Measurements from ENCODE around the gene KLK4.

The KLK4 gene

DNA sequence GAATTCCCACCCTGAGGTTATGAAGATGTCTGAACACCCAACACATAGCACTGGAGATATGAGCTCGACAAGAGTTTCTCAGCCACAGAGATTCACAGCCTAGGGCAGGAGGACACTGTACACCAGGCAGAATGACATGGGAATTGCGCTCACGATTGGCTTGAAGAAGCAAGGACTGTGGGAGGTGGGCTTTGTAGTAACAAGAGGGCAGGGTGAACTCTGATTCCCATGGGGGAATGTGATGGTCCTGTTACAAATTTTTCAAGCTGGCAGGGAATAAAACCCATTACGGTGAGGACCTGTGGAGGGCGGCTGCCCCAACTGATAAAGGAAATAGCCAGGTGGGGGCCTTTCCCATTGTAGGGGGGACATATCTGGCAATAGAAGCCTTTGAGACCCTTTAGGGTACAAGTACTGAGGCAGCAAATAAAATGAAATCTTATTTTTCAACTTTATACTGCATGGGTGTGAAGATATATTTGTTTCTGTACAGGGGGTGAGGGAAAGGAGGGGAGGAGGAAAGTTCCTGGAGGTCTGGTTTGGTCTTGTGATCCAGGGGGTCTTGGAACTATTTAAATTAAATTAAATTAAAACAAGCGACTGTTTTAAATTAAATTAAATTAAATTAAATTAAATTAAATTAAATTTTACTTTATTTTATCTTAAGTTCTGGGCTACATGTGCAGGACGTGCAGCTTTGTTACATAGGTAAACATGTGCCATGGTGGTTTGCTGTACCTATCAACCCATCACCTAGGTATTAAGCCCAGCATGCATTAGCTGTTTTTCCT lies 49.5 kb downstream of the KLK4 start:
- Histone ChIP-seq H3K27ac (ENCODE audit: insufficient read depth, low read depth, low read length, poor library complexity, severe bottlenecking) (no peak overlapping the region), H3K4me1 (ENCODE audit: control insufficient read depth, insufficient read depth, low read length) (no peaks in the 10 kb centered on the region), H3K9me3 (ENCODE audit: control insufficient read depth, low read length) (peaks cover 3% of the 10 kb centered on the region), H3K27me3 (ENCODE audit: control insufficient read depth, insufficient read depth, low read length, poor library complexity, severe bottlenecking) (peaks cover 3% of the 10 kb centered on the region), H3K36me3 (ENCODE audit: control insufficient read depth, insufficient read depth, low read length) (no peaks in the 10 kb centered on the region), H3K4me3 (ENCODE audit: insufficient read depth, low read depth, low read length) (no peak overlapping the region)
- WGBS, 2 experiments, result 76 to 79% methylated on average over 6 of the region's 7 CpGs

- no peaks in the 10 kb centered on the region for H3K4me1 ChIP-seq (ENCODE audit: control insufficient read depth, insufficient read depth, low read length)
- 67 to 68% methylated on average over 5 of the region's 5 CpGs for WGBS, 2 experiments
- no peaks in the 10 kb centered on the region for H3K36me3 ChIP-seq (ENCODE audit: control insufficient read depth, insufficient read depth, low read length)
- no peak overlapping the region for H3K4me3 ChIP-seq (ENCODE audit: insufficient read depth, low read depth, low read length)
- H3K9me3 ChIP-seq (ENCODE audit: control insufficient read depth, low read length), result peaks cover 3% of the 10 kb centered on the region
- no peaks in the 10 kb centered on the region for H3K27me3 ChIP-seq (ENCODE audit: control insufficient read depth, insufficient read depth, low read length, poor library complexity, severe bottlenecking)
- H3K27ac ChIP-seq (ENCODE audit: insufficient read depth, low read depth, low read length, poor library complexity, severe bottlenecking), result no peak overlapping the region
Observed at GRCh38 chr19:50861010-50861409, 50.2 kb downstream of the KLK4 start.

DNA sequence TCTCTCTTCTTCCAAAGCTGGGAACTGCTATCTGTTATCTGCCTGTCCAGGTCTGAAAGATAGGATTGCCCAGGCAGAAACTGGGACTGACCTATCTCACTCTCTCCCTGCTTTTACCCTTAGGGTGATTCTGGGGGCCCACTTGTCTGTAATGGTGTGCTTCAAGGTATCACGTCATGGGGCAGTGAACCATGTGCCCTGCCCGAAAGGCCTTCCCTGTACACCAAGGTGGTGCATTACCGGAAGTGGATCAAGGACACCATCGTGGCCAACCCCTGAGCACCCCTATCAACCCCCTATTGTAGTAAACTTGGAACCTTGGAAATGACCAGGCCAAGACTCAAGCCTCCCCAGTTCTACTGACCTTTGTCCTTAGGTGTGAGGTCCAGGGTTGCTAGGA lies 51.3 kb downstream of the KLK4 start:
- 84 to 86% methylated on average over 4 of the region's 4 CpGs for WGBS, 2 experiments
- no peak overlapping the region for H3K27ac ChIP-seq (ENCODE audit: insufficient read depth, low read depth, low read length, poor library complexity, severe bottlenecking)
- no peak overlapping the region for H3K4me3 ChIP-seq (ENCODE audit: insufficient read depth, low read depth, low read length)
- H3K4me1 ChIP-seq (ENCODE audit: control insufficient read depth, insufficient read depth, low read length), result no peaks in the 10 kb centered on the region
- no peaks in the 10 kb centered on the region for H3K9me3 ChIP-seq (ENCODE audit: control insufficient read depth, low read length)
- no peaks in the 10 kb centered on the region for H3K36me3 ChIP-seq (ENCODE audit: control insufficient read depth, insufficient read depth, low read length)
- H3K27me3 ChIP-seq (ENCODE audit: control insufficient read depth, insufficient read depth, low read length, poor library complexity, severe bottlenecking), result no peaks in the 10 kb centered on the region

DNA sequence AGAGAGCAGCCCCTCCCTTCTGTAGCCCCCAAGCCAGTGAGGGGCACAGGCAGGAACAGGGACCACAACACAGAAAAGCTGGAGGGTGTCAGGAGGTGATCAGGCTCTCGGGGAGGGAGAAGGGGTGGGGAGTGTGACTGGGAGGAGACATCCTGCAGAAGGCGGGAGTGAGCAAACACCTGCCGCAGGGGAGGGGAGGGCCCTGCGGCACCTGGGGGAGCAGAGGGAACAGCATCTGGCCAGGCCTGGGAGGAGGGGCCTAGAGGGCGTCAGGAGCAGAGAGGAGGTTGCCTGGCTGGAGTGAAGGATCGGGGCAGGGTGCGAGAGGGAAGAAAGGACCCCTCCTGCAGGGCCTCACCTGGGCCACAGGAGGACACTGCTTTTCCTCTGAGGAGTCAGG lies 52.3 kb downstream of the KLK4 start:
- 62 to 63% methylated on average over 7 of the region's 7 CpGs for WGBS, 2 experiments
- no peak overlapping the region for H3K4me3 ChIP-seq (ENCODE audit: insufficient read depth, low read depth, low read length)
- no peaks in the 10 kb centered on the region for H3K4me1 ChIP-seq (ENCODE audit: control insufficient read depth, insufficient read depth, low read length)
- H3K36me3 ChIP-seq (ENCODE audit: control insufficient read depth, insufficient read depth, low read length), result no peaks in the 10 kb centered on the region
- H3K9me3 ChIP-seq (ENCODE audit: control insufficient read depth, low read length), result no peaks in the 10 kb centered on the region
- H3K27me3 ChIP-seq (ENCODE audit: control insufficient read depth, insufficient read depth, low read length, poor library complexity, severe bottlenecking), result no peaks in the 10 kb centered on the region
- H3K27ac ChIP-seq (ENCODE audit: insufficient read depth, low read depth, low read length, poor library complexity, severe bottlenecking), result no peak overlapping the region

DNA sequence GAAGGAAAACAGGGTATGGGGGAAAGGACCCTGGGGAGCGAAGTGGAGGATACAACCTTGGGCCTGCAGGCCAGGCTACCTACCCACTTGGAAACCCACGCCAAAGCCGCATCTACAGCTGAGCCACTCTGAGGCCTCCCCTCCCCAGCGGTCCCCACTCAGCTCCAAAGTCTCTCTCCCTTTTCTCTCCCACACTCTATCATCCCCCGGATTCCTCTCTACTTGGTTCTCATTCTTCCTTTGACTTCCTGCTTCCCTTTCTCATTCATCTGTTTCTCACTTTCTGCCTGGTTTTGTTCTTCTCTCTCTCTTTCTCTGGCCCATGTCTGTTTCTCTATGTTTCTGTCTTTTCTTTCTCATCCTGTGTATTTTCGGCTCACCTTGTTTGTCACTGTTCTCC lies 53.8 kb downstream of the KLK4 start:
- WGBS, 2 experiments, result 79 to 82% methylated on average over 6 of the region's 6 CpGs
- Histone ChIP-seq H3K27me3 (ENCODE audit: control insufficient read depth, insufficient read depth, low read length, poor library complexity, severe bottlenecking) (no peaks in the 10 kb centered on the region), H3K4me1 (ENCODE audit: control insufficient read depth, insufficient read depth, low read length) (no peaks in the 10 kb centered on the region)

More for the DNA sequence above, 53.8 kb downstream of the KLK4 start:
- Histone ChIP-seq H3K27ac (ENCODE audit: insufficient read depth, low read depth, low read length, poor library complexity, severe bottlenecking) (no peak overlapping the region), H3K36me3 (ENCODE audit: control insufficient read depth, insufficient read depth, low read length) (no peaks in the 10 kb centered on the region), H3K9me3 (ENCODE audit: control insufficient read depth, low read length) (no peaks in the 10 kb centered on the region), H3K4me3 (ENCODE audit: insufficient read depth, low read depth, low read length) (no peak overlapping the region)

Measured in ectodermal cell (in vitro differentiated cells).